ENCODE data around the gene HAPLN2.

- TF ChIP-seq CTCF (IDR thresholded peaks at IDR 0.05), result no peak
- TF ChIP-seq POLR2A (IDR thresholded peaks at IDR 0.05), result no peak
These were observed 25.6 kb upstream of the HAPLN2 start for GRCh38 chr1:156593661-156593989.

All from thyroid gland (tissue), 4 donors.